GM12878 (cell line): ENCODE measurements around the gene PAOX. TPM values are rescaled to one million over a fixed set of nuclear protein-coding genes. Genes with fewer than 3 reads are reported as not detected.
A peak's percentile ranks its signal among the peaks of the same experiment; 100 is the strongest.

Experiments
- CREM ChIP-seq: IDR thresholded peaks from 2 replicates; pipeline ENCODE4 v1.6.1; 2014; ENCODE audit warnings: antibody characterized with exemption, low read depth
- EED ChIP-seq: sonication (generic); IDR thresholded peaks from 2 replicates; pipeline ENCODE4 v1.6.1; 2016; ENCODE audit warnings: antibody characterized with exemption, low read depth
- FOS ChIP-seq: IDR thresholded peaks from 3 replicates; pipeline ENCODE4 v1.6.1; 2011; ENCODE audit warnings: borderline replicate concordance; ENCODE audit not compliant: insufficient read length; ENCODE audit errors: extremely low read depth
- HDAC6 ChIP-seq: fragments of 200-600 bp; sonication (generic); IDR thresholded peaks from one replicate; pipeline ENCODE4 v1.8.0; 2017; ENCODE audit warnings: antibody characterized with exemption; ENCODE audit not compliant: unreplicated experiment
- HDGF ChIP-seq: fragments of 450-650 bp; IDR thresholded peaks from 2 replicates; pipeline ENCODE4 v1.6.1; 2016; ENCODE audit warnings: antibody characterized with exemption
- MYC ChIP-seq: IDR thresholded peaks from 2 replicates; pipeline ENCODE4 v1.6.1; 2011; ENCODE audit warnings: mild to moderate bottlenecking, low read length, moderate library complexity, inconsistent platforms; ENCODE audit not compliant: insufficient read depth, insufficient replicate concordance, insufficient read length, severe bottlenecking
- NFIC ChIP-seq: IDR thresholded peaks from 2 replicates; pipeline ENCODE4 v1.6.1; 2012; ENCODE audit warnings: low read depth, mild to moderate bottlenecking, inconsistent platforms, low read length, moderate library complexity
- POLR2A ChIP-seq: IDR thresholded peaks from 2 replicates; pipeline ENCODE4 v1.6.1; 2011; ENCODE audit warnings: low read depth, mild to moderate bottlenecking, low read length
- TAF1 ChIP-seq: IDR thresholded peaks from 2 replicates; pipeline ENCODE4 v1.6.1; 2011; ENCODE audit warnings: mild to moderate bottlenecking, low read depth, low read length, borderline replicate concordance
- polyA plus RNA-seq, 11 experiments: library from polyadenylated mRNA; depleted of rRNA in 4 of 11; unstranded in 6 of 11; stranded (reverse) in 5 of 11; fragments of >200 nt; fragmentation: Nextera tagmentation in 4 of 11; fragmentation: Illumina TruSeq in 1 of 11; extraction: Ambion mirVana in 4 of 11; extraction: Trizol in 1 of 11; gene quantifications; 1 replicate in 1 of 11; 2 replicates in 10 of 11; pipeline versions ENCODE4 v1.2.1 to v1.2.3, GENCODE V29; 2011 to 2016; ENCODE audit warnings: inconsistent platforms in 2 of 11, missing spikeins in 2 of 11, low read depth in 1 of 11
- total RNA-seq, 4 experiments: library from RNA; depleted of rRNA in 3 of 4; stranded (reverse); fragments of >200 nt in 3 of 4; fragmentation: Illumina TruSeq in 1 of 4; extraction: Trizol in 1 of 4; gene quantifications; 2 replicates each; pipeline versions ENCODE4 v1.2.1 to v1.2.3, GENCODE V29; 2013 to 2021
- TF ChIP-seq, protein P1 (sequence below): IDR thresholded peaks from 2 replicates; pipeline ENCODE4 v1.6.1; 2012; ENCODE audit warnings: low read depth, low read length, improper control_type of control experiment
- TF ChIP-seq, protein P2 (sequence below): fragments of 450-650 bp; IDR thresholded peaks from 2 replicates; pipeline ENCODE4 v1.6.1; 2016; ENCODE audit warnings: mild to moderate bottlenecking, moderate library complexity, borderline replicate concordance
- TF ChIP-seq, protein P3 (sequence below): fragments of 450-650 bp; formaldehyde crosslinking; IDR thresholded peaks from 2 replicates; pipeline ENCODE4 v1.5.0; 2022; ENCODE audit warnings: mild to moderate bottlenecking, missing genetic modification characterization
- TF ChIP-seq, protein P4 (sequence below): IDR thresholded peaks from 2 replicates; pipeline ENCODE4 v1.6.1; 2012; ENCODE audit warnings: improper control_type of control experiment, low read depth, low read length; ENCODE audit not compliant: insufficient replicate concordance
- TF ChIP-seq, protein P5 (sequence below): IDR thresholded peaks from 2 replicates; pipeline ENCODE4 v1.6.1; 2011; ENCODE audit warnings: low read depth, mild to moderate bottlenecking, low read length, moderate library complexity, borderline replicate concordance; ENCODE audit errors: extremely low read depth

Gene PAOX
- total and polyA plus RNA-seq, 10 of the 15 experiments (the other 5 are each of a cell fraction or from before 2014, with no cell fraction given): 1.2 to 22.2 (median 10.5) TPM

DNA sequence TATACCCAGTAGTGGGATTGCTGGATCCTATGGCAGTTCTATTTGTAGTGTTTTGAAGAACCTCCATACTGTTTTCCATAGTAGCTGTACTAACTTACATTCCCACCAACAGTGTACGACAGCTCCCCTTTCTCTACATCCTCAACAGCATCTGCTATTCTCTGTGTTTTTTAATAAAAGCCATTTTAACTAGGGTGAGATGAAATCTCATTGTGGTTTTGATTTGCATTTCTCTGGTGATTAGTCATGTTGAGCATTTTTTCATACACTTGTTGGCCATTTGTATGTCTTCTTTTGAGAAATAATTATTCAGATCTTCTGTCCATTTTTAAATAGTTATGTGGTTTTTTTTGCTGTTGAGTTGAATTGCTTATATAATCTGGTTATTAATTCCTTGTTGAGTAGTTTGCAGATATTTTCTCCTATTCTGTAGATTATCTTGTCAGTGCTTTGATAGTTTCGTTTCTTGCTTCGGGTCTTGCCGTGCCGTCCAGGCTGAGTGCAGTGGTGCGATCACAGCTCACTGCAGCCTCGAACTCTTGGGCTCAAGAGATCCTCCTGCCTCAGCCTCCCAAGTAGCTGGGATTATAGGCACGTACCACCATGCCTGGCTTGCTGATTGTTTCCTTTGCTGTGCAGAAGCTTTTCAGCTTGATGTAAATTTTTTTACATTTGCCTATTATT lies 26.9 kb downstream of the PAOX start (continued):
- no peak for TF ChIP-seq HDGF
- TF ChIP-seq, protein P1, sequence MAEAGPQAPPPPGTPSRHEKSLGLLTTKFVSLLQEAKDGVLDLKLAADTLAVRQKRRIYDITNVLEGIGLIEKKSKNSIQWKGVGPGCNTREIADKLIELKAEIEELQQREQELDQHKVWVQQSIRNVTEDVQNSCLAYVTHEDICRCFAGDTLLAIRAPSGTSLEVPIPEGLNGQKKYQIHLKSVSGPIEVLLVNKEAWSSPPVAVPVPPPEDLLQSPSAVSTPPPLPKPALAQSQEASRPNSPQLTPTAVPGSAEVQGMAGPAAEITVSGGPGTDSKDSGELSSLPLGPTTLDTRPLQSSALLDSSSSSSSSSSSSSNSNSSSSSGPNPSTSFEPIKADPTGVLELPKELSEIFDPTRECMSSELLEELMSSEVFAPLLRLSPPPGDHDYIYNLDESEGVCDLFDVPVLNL: no peak
- TF ChIP-seq, protein P2, sequence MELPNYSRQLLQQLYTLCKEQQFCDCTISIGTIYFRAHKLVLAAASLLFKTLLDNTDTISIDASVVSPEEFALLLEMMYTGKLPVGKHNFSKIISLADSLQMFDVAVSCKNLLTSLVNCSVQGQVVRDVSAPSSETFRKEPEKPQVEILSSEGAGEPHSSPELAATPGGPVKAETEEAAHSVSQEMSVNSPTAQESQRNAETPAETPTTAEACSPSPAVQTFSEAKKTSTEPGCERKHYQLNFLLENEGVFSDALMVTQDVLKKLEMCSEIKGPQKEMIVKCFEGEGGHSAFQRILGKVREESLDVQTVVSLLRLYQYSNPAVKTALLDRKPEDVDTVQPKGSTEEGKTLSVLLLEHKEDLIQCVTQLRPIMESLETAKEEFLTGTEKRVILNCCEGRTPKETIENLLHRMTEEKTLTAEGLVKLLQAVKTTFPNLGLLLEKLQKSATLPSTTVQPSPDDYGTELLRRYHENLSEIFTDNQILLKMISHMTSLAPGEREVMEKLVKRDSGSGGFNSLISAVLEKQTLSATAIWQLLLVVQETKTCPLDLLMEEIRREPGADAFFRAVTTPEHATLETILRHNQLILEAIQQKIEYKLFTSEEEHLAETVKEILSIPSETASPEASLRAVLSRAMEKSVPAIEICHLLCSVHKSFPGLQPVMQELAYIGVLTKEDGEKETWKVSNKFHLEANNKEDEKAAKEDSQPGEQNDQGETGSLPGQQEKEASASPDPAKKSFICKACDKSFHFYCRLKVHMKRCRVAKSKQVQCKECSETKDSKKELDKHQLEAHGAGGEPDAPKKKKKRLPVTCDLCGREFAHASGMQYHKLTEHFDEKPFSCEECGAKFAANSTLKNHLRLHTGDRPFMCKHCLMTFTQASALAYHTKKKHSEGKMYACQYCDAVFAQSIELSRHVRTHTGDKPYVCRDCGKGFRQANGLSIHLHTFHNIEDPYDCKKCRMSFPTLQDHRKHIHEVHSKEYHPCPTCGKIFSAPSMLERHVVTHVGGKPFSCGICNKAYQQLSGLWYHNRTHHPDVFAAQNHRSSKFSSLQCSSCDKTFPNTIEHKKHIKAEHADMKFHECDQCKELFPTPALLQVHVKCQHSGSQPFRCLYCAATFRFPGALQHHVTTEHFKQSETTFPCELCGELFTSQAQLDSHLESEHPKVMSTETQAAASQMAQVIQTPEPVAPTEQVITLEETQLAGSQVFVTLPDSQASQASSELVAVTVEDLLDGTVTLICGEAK: no peak
- TF ChIP-seq HDAC6: no peak
- TF ChIP-seq, protein P3, sequence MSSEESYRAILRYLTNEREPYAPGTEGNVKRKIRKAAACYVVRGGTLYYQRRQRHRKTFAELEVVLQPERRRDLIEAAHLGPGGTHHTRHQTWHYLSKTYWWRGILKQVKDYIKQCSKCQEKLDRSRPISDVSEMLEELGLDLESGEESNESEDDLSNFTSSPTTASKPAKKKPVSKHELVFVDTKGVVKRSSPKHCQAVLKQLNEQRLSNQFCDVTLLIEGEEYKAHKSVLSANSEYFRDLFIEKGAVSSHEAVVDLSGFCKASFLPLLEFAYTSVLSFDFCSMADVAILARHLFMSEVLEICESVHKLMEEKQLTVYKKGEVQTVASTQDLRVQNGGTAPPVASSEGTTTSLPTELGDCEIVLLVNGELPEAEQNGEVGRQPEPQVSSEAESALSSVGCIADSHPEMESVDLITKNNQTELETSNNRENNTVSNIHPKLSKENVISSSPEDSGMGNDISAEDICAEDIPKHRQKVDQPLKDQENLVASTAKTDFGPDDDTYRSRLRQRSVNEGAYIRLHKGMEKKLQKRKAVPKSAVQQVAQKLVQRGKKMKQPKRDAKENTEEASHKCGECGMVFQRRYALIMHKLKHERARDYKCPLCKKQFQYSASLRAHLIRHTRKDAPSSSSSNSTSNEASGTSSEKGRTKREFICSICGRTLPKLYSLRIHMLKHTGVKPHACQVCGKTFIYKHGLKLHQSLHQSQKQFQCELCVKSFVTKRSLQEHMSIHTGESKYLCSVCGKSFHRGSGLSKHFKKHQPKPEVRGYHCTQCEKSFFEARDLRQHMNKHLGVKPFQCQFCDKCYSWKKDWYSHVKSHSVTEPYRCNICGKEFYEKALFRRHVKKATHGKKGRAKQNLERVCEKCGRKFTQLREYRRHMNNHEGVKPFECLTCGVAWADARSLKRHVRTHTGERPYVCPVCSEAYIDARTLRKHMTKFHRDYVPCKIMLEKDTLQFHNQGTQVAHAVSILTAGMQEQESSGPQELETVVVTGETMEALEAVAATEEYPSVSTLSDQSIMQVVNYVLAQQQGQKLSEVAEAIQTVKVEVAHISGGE (CRISPR knock-in tag): no peak
- TF ChIP-seq CREM: no peak
- TF ChIP-seq, protein P4, sequence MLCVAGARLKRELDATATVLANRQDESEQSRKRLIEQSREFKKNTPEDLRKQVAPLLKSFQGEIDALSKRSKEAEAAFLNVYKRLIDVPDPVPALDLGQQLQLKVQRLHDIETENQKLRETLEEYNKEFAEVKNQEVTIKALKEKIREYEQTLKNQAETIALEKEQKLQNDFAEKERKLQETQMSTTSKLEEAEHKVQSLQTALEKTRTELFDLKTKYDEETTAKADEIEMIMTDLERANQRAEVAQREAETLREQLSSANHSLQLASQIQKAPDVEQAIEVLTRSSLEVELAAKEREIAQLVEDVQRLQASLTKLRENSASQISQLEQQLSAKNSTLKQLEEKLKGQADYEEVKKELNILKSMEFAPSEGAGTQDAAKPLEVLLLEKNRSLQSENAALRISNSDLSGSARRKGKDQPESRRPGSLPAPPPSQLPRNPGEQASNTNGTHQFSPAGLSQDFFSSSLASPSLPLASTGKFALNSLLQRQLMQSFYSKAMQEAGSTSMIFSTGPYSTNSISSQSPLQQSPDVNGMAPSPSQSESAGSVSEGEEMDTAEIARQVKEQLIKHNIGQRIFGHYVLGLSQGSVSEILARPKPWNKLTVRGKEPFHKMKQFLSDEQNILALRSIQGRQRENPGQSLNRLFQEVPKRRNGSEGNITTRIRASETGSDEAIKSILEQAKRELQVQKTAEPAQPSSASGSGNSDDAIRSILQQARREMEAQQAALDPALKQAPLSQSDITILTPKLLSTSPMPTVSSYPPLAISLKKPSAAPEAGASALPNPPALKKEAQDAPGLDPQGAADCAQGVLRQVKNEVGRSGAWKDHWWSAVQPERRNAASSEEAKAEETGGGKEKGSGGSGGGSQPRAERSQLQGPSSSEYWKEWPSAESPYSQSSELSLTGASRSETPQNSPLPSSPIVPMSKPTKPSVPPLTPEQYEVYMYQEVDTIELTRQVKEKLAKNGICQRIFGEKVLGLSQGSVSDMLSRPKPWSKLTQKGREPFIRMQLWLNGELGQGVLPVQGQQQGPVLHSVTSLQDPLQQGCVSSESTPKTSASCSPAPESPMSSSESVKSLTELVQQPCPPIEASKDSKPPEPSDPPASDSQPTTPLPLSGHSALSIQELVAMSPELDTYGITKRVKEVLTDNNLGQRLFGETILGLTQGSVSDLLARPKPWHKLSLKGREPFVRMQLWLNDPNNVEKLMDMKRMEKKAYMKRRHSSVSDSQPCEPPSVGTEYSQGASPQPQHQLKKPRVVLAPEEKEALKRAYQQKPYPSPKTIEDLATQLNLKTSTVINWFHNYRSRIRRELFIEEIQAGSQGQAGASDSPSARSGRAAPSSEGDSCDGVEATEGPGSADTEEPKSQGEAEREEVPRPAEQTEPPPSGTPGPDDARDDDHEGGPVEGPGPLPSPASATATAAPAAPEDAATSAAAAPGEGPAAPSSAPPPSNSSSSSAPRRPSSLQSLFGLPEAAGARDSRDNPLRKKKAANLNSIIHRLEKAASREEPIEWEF: no peak
- no peak for TF ChIP-seq TAF1
- TF ChIP-seq, protein P5, sequence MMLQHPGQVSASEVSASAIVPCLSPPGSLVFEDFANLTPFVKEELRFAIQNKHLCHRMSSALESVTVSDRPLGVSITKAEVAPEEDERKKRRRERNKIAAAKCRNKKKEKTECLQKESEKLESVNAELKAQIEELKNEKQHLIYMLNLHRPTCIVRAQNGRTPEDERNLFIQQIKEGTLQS: no peak
- TF ChIP-seq EED: no peak
- no peak for TF ChIP-seq FOS
- TF ChIP-seq MYC: no peak
- TF ChIP-seq NFIC: peak; percentile 33; the same call in 1 of the 2 replicates
- TF ChIP-seq POLR2A: no peak
